Tibial nerve (tissue), 4 donors: ENCODE data around the gene TGFB1. TPM values are rescaled to one million over a fixed set of nuclear protein-coding genes. Genes with fewer than 3 reads are reported as not detected.
"Not testable (repeated sequence)": the region's sequence is repeated elsewhere in the genome, so short reads cannot be mapped to it uniquely, and the experiment has no call there.

Experiments
- DNase-seq, 2 donors: peaks; one replicate each; pipeline ENCODE4 v3.0.0-alpha.2; 2019; ENCODE audit warnings: low spot score in 2 of 2
- H3K27ac ChIP-seq, 4 donors: fragments of 200-600 bp; sonication (generic) in 3 of 4; one replicate each; pipeline ENCODE4 v1.5.1; 2017 to 2019; ENCODE audit warnings: mild to moderate bottlenecking in 1 of 4
- H3K27me3 ChIP-seq, 2 donors: fragments of 200-600 bp; sonication (generic) in 1 of 2; one replicate each; pipeline versions ENCODE4 v1.5.1 to v1.6.0; 2017 to 2019
- H3K36me3 ChIP-seq, 3 donors: fragments of 200-600 bp; sonication (generic); one replicate each; pipeline ENCODE4 v1.5.1; 2018 to 2019
- H3K4me1 ChIP-seq, 4 donors: fragments of 200-600 bp; sonication (generic) in 3 of 4; one replicate each; pipeline ENCODE4 v1.5.1; 2017 to 2019
- H3K4me3 ChIP-seq, 4 donors: fragments of 200-600 bp; sonication (generic) in 3 of 4; one replicate each; pipeline ENCODE4 v1.5.1; 2017 to 2019; ENCODE audit warnings: mild to moderate bottlenecking in 1 of 4, moderate library complexity in 1 of 4
- H3K9me3 ChIP-seq, 4 donors: fragments of 200-600 bp; sonication (generic) in 3 of 4; one replicate each; pipeline ENCODE4 v1.5.1; 2017 to 2019
- CTCF ChIP-seq, 5 experiments: fragments of 200-600 bp in 3 of 5; fragments of 450-650 bp in 2 of 5; sonication (generic) in 3 of 5; IDR thresholded peaks; one replicate each; pipeline ENCODE4 v1.5.1; 2016 to 2019; ENCODE audit warnings: antibody characterized with exemption in 5 of 5, mild to moderate bottlenecking in 3 of 5, moderate library complexity in 2 of 5
- EP300 ChIP-seq, 2 donors: sonication (generic); formaldehyde crosslinking; IDR thresholded peaks; one replicate each; pipeline ENCODE4 v1.6.1; 2017; ENCODE audit warnings: antibody characterized with exemption in 2 of 2, mild to moderate bottlenecking in 1 of 2
- POLR2A ChIP-seq, 2 donors: fragments of 450-650 bp; IDR thresholded peaks; one replicate each; pipeline ENCODE4 v1.6.1; 2017; ENCODE audit warnings: antibody characterized with exemption in 2 of 2, mild to moderate bottlenecking in 2 of 2, moderate library complexity in 2 of 2
- WGBS, 2 donors: methylation state at CpG; one replicate each; pipeline ENCODE4 v1.1.5; 2018; 5-methylcytosine and 5-hydroxymethylcytosine counted together
- total RNA-seq, 4 donors: library from RNA; depleted of rRNA; stranded (reverse); fragments of >200 nt; gene quantifications; one replicate each; pipeline ENCODE4 v1.1.0, GENCODE V29; 2016

Gene TGFB1
- total RNA-seq, 4 donors from 2014 or later = 14.6 to 31.8 (median 23.9) TPM

GRCh38 chr19:41392775-41393174, 39.1 kb upstream of the TGFB1 start:
- no peak for DNase-seq
- Histone ChIP-seq H3K4me1 (peaks cover 0 to 17% (median 12%) of the 10 kb centered on the region in 4 donors), H3K27ac (no peak overlapping the region), H3K9me3 (no peaks in the 10 kb centered on the region), H3K4me3 (no peak overlapping the region), H3K27me3 (no peaks in the 10 kb centered on the region), H3K36me3 (peaks cover 0 to 52% (median 11%) of the 10 kb centered on the region in 3 donors)
- TF ChIP-seq CTCF (IDR thresholded peaks at IDR 0.05) (no peak), EP300 (IDR thresholded peaks at IDR 0.05) (no peak), POLR2A (IDR thresholded peaks at IDR 0.05) (no peak)
- WGBS, 2 donors = 80 to 83% methylated on average over 12 of the region's 12 CpGs

- H3K4me3 ChIP-seq = no peak overlapping the region
- peaks cover 0 to 63% (median 11%) of the 10 kb centered on the region in 3 donors for H3K36me3 ChIP-seq
- no peak overlapping the region for H3K27ac ChIP-seq
- DNase-seq = no peak
- no peaks in the 10 kb centered on the region for H3K27me3 ChIP-seq
- TF ChIP-seq EP300 (IDR thresholded peaks at IDR 0.05) = no peak
- no peak for TF ChIP-seq POLR2A (IDR thresholded peaks at IDR 0.05)
- TF ChIP-seq CTCF (IDR thresholded peaks at IDR 0.05) = no peak
- no peaks in the 10 kb centered on the region for H3K9me3 ChIP-seq
- 84 to 91% methylated on average over 11 of the region's 11 CpGs for WGBS, 2 donors
- H3K4me1 ChIP-seq = peaks cover 0 to 14% (median 8%) of the 10 kb centered on the region in 4 donors
These were observed 37.9 kb upstream of the TGFB1 start for GRCh38 chr19:41391618-41392017.

GRCh38 chr19:41386442-41386841, 32.7 kb upstream of the TGFB1 start:
- Histone ChIP-seq H3K36me3 (peaks cover 0 to 95% (median 5%) of the 10 kb centered on the region in 3 donors), H3K9me3 (no peaks in the 10 kb centered on the region), H3K27me3 (no peaks in the 10 kb centered on the region), H3K4me1 (no peaks in the 10 kb centered on the region), H3K4me3 (no peak overlapping the region), H3K27ac (no peak overlapping the region)
- DNase-seq = no peak
- 65 to 73% methylated on average over 13 of the region's 13 CpGs for WGBS, 2 donors
- TF ChIP-seq POLR2A (IDR thresholded peaks at IDR 0.05) (no peak), EP300 (IDR thresholded peaks at IDR 0.05) (no peak), CTCF (IDR thresholded peaks at IDR 0.05) (no peak)

GRCh38 chr19:41384351-41384750, 30.6 kb upstream of the TGFB1 start:
- peaks cover 0 to 84% (median 1%) of the 10 kb centered on the region in 3 donors for H3K36me3 ChIP-seq
- WGBS, 2 donors = 91 to 93% methylated on average over 5 of the region's 5 CpGs

GRCh38 chr19:41381536-41381935, 27.8 kb upstream of the TGFB1 start:
- not testable (repeated sequence) for H3K27ac ChIP-seq, H3K27me3 ChIP-seq, H3K9me3 ChIP-seq, H3K4me3 ChIP-seq, DNase-seq
- WGBS, 2 donors = 92 to 95% methylated on average over 8 of the region's 8 CpGs
- peaks cover 0 to 56% (median 0%) of the 10 kb centered on the region in 3 donors for H3K36me3 ChIP-seq
- peaks cover 0 to 22% (median 0%) of the 10 kb centered on the region in 4 donors for H3K4me1 ChIP-seq

More at GRCh38 chr19:41384351-41384750, 30.6 kb upstream of the TGFB1 start:
- no peak overlapping the region for H3K4me3 ChIP-seq
- H3K9me3 ChIP-seq = no peaks in the 10 kb centered on the region
- H3K27ac ChIP-seq = no peak overlapping the region
- peaks cover 0 to 3% (median 0%) of the 10 kb centered on the region in 4 donors for H3K4me1 ChIP-seq
- no peak for DNase-seq
- no peaks in the 10 kb centered on the region for H3K27me3 ChIP-seq
- TF ChIP-seq CTCF (IDR thresholded peaks at IDR 0.05) (no peak), POLR2A (IDR thresholded peaks at IDR 0.05) (no peak), EP300 (IDR thresholded peaks at IDR 0.05) (no peak)
